Stomach (tissue), 4 donors: Measurements from ENCODE around the gene ADAM12.

Source experiments
- POLR2A ChIP-seq, 4 donors: fragments of 450-650 bp; IDR thresholded peaks; one replicate each; pipeline ENCODE4 v1.6.1; 2016; ENCODE audit warnings: antibody characterized with exemption in 4 of 4, control low read depth in 2 of 4, mild to moderate bottlenecking in 1 of 4, moderate library complexity in 1 of 4
- TF ChIP-seq, protein P1 (sequence below), 7 experiments: fragments of 450-650 bp in 4 of 7; fragments of 200-600 bp in 3 of 7; sonication (generic) in 3 of 7; IDR thresholded peaks; one replicate each; pipeline ENCODE4 v1.5.1; 2016 to 2019; ENCODE audit warnings: antibody characterized with exemption in 7 of 7, control low read depth in 2 of 7, mild to moderate bottlenecking in 1 of 7

- no peak for TF ChIP-seq POLR2A (IDR thresholded peaks at IDR 0.05)
- TF ChIP-seq, protein P1, sequence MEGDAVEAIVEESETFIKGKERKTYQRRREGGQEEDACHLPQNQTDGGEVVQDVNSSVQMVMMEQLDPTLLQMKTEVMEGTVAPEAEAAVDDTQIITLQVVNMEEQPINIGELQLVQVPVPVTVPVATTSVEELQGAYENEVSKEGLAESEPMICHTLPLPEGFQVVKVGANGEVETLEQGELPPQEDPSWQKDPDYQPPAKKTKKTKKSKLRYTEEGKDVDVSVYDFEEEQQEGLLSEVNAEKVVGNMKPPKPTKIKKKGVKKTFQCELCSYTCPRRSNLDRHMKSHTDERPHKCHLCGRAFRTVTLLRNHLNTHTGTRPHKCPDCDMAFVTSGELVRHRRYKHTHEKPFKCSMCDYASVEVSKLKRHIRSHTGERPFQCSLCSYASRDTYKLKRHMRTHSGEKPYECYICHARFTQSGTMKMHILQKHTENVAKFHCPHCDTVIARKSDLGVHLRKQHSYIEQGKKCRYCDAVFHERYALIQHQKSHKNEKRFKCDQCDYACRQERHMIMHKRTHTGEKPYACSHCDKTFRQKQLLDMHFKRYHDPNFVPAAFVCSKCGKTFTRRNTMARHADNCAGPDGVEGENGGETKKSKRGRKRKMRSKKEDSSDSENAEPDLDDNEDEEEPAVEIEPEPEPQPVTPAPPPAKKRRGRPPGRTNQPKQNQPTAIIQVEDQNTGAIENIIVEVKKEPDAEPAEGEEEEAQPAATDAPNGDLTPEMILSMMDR (IDR thresholded peaks at IDR 0.05), result no peak
Observed at GRCh38 chr10:126252884-126253610, 135.2 kb downstream of the ADAM12 start.
